ENCODE measurements around the gene OTX1.

GRCh38 chr2:63066265-63066664 lies 15.6 kb downstream of the OTX1 start:
- TF ChIP-seq CTCF (conservative IDR thresholded peaks at IDR 0.05; ENCODE audit: low read length) (no peak), EZH2phosphoT487 (IDR thresholded peaks at IDR 0.05; ENCODE audit: borderline replicate concordance, low read depth, low read length) (no peak)
